ENCODE measurements around the gene PACS1. TPM values are rescaled to one million over a fixed set of nuclear protein-coding genes. Genes with fewer than 3 reads are reported as not detected.

The PACS1 gene
- total and polyA plus RNA-seq, 2 donors (not counting 1 experiment from before 2014, with no cell fraction given) = 131 to 303 TPM

DNA sequence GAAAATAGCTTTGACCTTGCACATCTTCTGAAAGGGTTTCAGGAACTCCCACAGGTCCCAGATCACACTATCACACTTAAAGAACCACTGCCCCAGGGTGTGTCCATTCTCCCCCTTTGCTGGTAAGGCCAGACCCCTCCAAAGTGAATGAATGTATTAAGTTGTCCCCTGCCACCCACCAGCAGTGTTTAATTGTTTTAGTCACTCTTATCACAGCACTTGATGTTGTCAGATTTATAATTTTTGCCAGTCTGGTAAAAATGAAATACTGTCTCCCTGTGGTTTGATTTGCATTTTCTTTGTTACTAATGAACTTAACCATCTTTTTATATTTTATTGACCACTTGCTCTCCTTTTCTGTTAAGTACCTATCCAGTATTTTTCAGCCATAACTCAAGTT lies 108.8 kb downstream of the PACS1 start:
- no peak for ATAC-seq (ENCODE audit: low read depth)
- Mint-ChIP-seq H3K9me3 (ENCODE audit: insufficient read depth) (no peaks in the 10 kb centered on the region), H3K4me3 (no peak overlapping the region), H3K27me3 (no peaks in the 10 kb centered on the region), H3K27ac (no peak overlapping the region), H3K4me1 (peaks cover 44% of the 10 kb centered on the region)
- no peak for TF ChIP-seq EZH2 (IDR thresholded peaks at IDR 0.05; ENCODE audit: borderline replicate concordance, insufficient read depth, low read depth, low read length, poor library complexity, severe bottlenecking)
- TF ChIP-seq, protein P1, sequence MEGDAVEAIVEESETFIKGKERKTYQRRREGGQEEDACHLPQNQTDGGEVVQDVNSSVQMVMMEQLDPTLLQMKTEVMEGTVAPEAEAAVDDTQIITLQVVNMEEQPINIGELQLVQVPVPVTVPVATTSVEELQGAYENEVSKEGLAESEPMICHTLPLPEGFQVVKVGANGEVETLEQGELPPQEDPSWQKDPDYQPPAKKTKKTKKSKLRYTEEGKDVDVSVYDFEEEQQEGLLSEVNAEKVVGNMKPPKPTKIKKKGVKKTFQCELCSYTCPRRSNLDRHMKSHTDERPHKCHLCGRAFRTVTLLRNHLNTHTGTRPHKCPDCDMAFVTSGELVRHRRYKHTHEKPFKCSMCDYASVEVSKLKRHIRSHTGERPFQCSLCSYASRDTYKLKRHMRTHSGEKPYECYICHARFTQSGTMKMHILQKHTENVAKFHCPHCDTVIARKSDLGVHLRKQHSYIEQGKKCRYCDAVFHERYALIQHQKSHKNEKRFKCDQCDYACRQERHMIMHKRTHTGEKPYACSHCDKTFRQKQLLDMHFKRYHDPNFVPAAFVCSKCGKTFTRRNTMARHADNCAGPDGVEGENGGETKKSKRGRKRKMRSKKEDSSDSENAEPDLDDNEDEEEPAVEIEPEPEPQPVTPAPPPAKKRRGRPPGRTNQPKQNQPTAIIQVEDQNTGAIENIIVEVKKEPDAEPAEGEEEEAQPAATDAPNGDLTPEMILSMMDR (IDR thresholded peaks at IDR 0.05) = no peak
- Histone ChIP-seq H3K36me3 (replicated peaks in 1 of 2; ENCODE audit: control extremely low read depth in 1 of 2, control insufficient read depth in 1 of 2, extremely low read depth in 1 of 2, insufficient read depth in 2 of 2, low read length in 1 of 2) (no peaks in the 10 kb centered on the region), H3K27ac (ENCODE audit: low read length in 2 of 2) (no peak overlapping the region), H4K20me1 (ENCODE audit: control insufficient read depth, insufficient read depth, low read length, poor library complexity, severe bottlenecking) (peaks cover 76% of the 10 kb centered on the region), H3K4me3 (ENCODE audit: control extremely low read depth in 1 of 5, extremely low read depth in 1 of 5, insufficient read depth in 1 of 5, low read depth in 2 of 5, low read length in 4 of 5) (no peak overlapping the region), H3K27me3 (replicated peaks in 1 of 4; ENCODE audit: control extremely low read depth in 1 of 4, control insufficient read depth in 3 of 4, insufficient read depth in 4 of 4, low read length in 3 of 4) (no peaks in the 10 kb centered on the region), H3K79me2 (ENCODE audit: control insufficient read depth, insufficient read depth, low read length) (peaks cover 89% of the 10 kb centered on the region), H3K9me3 (ENCODE audit: control extremely low read depth in 1 of 3, control insufficient read depth in 2 of 3, insufficient read depth in 1 of 3, low read length in 2 of 3) (no peaks in the 10 kb centered on the region), H3K4me1 (ENCODE audit: control insufficient read depth in 2 of 2, insufficient read depth in 2 of 2, low read length in 2 of 2) (peaks cover 6 to 7% of the 10 kb centered on the region in 2 donors), H3K4me2 (replicated peaks; ENCODE audit: low read depth, low read length, poor library complexity, severe bottlenecking) (no peak overlapping the region), H2AFZ (ENCODE audit: insufficient read depth, low read depth, low read length, poor library complexity, severe bottlenecking) (no peak overlapping the region), H3K9ac (ENCODE audit: low read length) (no peak overlapping the region)
- CTCF ChIA-PET = no interaction called here
- DNase-seq = no peak
- POLR2A ChIA-PET = no interaction called here
- intact Hi-C loops (cut with micrococcal nuclease) = no loop called here

DNA sequence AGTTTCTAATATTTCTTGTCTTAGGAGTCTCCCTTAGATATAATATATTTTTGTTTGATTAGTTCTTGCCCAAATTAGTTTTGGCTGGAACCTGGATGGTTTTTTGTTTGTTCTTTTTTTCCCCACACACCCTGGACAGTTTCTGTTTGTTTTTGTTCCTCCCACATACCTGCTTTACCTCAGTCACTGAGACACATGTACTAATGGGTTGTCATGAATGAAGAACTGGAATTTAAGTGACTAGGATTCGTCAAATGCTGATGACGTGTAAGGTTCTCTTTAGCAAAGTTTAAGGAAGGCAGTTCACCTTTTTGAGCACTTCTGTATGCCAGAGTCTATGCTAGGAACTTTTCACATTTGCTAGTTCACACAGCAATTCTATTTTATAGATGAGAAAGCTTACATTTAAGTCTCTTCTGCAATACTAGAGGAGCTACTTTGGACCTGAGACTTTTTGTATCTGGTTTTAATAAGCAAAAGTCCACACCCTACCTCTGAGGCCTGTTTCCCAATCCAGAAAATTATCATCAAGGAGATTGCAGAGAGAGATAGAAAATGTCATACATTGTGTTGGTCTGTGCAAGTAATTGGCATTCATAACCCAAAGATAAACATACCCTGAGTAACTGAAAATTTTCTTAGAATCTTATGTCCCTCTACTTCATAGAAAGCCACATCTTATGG lies 111.7 kb downstream of the PACS1 start:
- peaks cover 89% of the 10 kb centered on the region for H3K79me2 ChIP-seq (ENCODE audit: control insufficient read depth, insufficient read depth, low read length)
- H3K9me3 ChIP-seq (ENCODE audit: control extremely low read depth in 1 of 3, control insufficient read depth in 2 of 3, insufficient read depth in 1 of 3, low read length in 2 of 3) = no peaks in the 10 kb centered on the region
- H3K27me3 ChIP-seq (replicated peaks in 1 of 4; ENCODE audit: control extremely low read depth in 1 of 4, control insufficient read depth in 3 of 4, insufficient read depth in 4 of 4, low read length in 3 of 4) = no peaks in the 10 kb centered on the region
- no peak overlapping the region for H3K27ac Mint-ChIP-seq
- TF ChIP-seq, protein P1 (IDR thresholded peaks at IDR 0.05) = no peak
- no peak for TF ChIP-seq EZH2 (IDR thresholded peaks at IDR 0.05; ENCODE audit: borderline replicate concordance, insufficient read depth, low read depth, low read length, poor library complexity, severe bottlenecking)
- peaks cover 3 to 8% of the 10 kb centered on the region in 2 experiments for H3K36me3 ChIP-seq (replicated peaks in 1 of 2; ENCODE audit: control extremely low read depth in 1 of 2, control insufficient read depth in 1 of 2, extremely low read depth in 1 of 2, insufficient read depth in 2 of 2, low read length in 1 of 2)
- peaks cover 6 to 7% of the 10 kb centered on the region in 2 donors for H3K4me1 ChIP-seq (ENCODE audit: control insufficient read depth in 2 of 2, insufficient read depth in 2 of 2, low read length in 2 of 2)
- no peak overlapping the region for H3K4me2 ChIP-seq (replicated peaks; ENCODE audit: low read depth, low read length, poor library complexity, severe bottlenecking)
- H2AFZ ChIP-seq (ENCODE audit: insufficient read depth, low read depth, low read length, poor library complexity, severe bottlenecking) = no peak overlapping the region
- H3K9ac ChIP-seq (ENCODE audit: low read length) = no peak overlapping the region
- DNase-seq (no peak), ATAC-seq (ENCODE audit: low read depth) (no peak)
- ChIA-PET POLR2A (no interaction called here), CTCF (no interaction called here)
- no peaks in the 10 kb centered on the region for H3K27me3 Mint-ChIP-seq
- intact Hi-C loops (cut with micrococcal nuclease) = no loop called here
- no peak overlapping the region for H3K4me3 ChIP-seq (ENCODE audit: control extremely low read depth in 1 of 5, extremely low read depth in 1 of 5, insufficient read depth in 1 of 5, low read depth in 2 of 5, low read length in 4 of 5)
- no peaks in the 10 kb centered on the region for H3K9me3 Mint-ChIP-seq (ENCODE audit: insufficient read depth)
- peaks cover 42% of the 10 kb centered on the region for H3K4me1 Mint-ChIP-seq
- no peak overlapping the region for H3K27ac ChIP-seq (ENCODE audit: low read length in 2 of 2)
- 80% methylated on average over 1 of the region's 2 CpGs for WGBS (ENCODE audit: insufficient coverage)
- no peak overlapping the region for H3K4me3 Mint-ChIP-seq
- H4K20me1 ChIP-seq (ENCODE audit: control insufficient read depth, insufficient read depth, low read length, poor library complexity, severe bottlenecking) = peaks cover 82% of the 10 kb centered on the region
